Thyroid gland (tissue), 4 donors: ENCODE results near the gene E2F1.
"Not testable (repeated sequence)": the region's sequence is repeated elsewhere in the genome, so short reads cannot be mapped to it uniquely, and the experiment has no call there.

ENCODE experiments used
- CTCF ChIP-seq, 6 experiments: fragments of 200-600 bp in 3 of 6; fragments of 450-650 bp in 3 of 6; sonication (generic) in 3 of 6; IDR thresholded peaks; one replicate each; pipeline ENCODE4 v1.5.1; 2016 to 2019; ENCODE audit warnings: antibody characterized with exemption in 6 of 6, mild to moderate bottlenecking in 2 of 6, inconsistent platforms in 1 of 6, moderate library complexity in 1 of 6
- POLR2A ChIP-seq, 2 donors: fragments of 450-650 bp; IDR thresholded peaks; one replicate each; pipeline ENCODE4 v1.6.1; 2017; ENCODE audit warnings: antibody characterized with exemption in 2 of 2, mild to moderate bottlenecking in 2 of 2, moderate library complexity in 1 of 2

DNA sequence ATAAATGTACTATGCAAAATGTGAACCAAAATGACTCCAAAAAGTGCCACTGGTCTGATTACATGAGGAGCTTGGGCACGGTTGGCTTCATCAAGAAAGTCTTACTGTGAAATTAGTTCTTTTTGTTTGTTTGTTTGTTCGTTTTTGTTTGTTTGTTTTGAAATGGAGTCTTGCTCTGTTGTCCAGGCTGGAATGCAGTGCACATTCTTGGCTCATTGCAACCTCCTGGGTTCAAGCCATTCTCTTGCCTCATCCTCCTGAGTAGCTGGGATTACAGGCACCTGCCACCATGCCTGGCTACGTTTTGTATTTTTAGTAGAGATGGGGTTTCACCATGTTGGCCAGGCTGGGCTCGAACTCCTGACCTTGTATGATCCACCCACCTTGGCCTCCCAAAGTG lies 54.3 kb downstream of the E2F1 start:
- TF ChIP-seq CTCF, POLR2A (IDR thresholded peaks at IDR 0.05): not testable (repeated sequence)
